Stimulated activated CD4-positive, alpha-beta T cell treated with anti-CD3 and anti-CD28 coated beads, Interleukin-1b, Interleukin-23, amount 100 ng/mL, for 4 hours (primary cell): ENCODE data around the gene MC4R.
"Not testable (repeated sequence)": the region's sequence is repeated elsewhere in the genome, so short reads cannot be mapped to it uniquely, and the experiment has no call there.

Experiments
- DNase-seq, 2 donors: peaks; one replicate each; pipeline ENCODE4 v3.0.0-alpha.2; 2020; ENCODE audit warnings: low read depth in 2 of 2

The MC4R gene

DNA sequence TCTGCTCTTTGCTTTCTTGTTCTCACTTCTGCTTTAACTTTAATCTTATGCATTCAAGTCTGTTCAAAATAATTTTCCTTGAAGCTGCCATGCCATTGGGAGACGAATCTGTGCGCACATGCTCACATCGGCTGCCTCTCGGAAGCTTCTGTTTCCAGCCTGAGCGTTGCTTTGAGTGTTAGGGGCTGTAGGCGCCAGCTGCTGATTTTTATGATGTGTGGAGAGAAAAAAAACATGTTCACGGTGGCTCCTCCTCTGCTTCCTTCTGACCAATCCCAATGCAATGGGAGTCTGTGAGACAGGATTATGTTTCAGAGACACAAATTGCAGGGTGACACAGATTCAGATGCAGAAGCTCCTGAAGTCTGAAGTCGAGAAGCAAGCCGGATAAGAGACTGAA, at the start of gene MC4R:
TSS of gene MC4R (minus strand) at position 180 of the 400 bp plus-strand sequence. CDS start 426 bp downstream, outside the sequence.
- no peak for DNase-seq

DNA sequence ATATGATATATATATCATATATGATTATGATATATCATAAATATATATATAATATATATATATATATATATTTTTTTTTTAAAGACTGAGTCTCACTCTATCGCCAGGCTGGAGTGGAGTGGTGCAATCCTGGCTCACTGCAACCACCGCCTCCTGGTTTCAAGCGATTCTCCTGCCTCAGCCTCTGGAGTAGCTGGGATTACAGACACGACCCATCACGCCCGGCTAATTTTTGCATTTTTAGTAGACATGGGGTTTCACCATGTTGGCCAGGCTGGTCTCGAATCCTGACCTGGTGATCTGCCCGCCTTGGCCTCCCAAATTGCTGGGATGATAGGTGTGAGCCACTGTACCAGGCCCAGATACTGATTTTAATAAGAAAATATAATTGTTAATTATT, 49.7 kb upstream of the MC4R start:
- DNase-seq = not testable (repeated sequence)

DNA sequence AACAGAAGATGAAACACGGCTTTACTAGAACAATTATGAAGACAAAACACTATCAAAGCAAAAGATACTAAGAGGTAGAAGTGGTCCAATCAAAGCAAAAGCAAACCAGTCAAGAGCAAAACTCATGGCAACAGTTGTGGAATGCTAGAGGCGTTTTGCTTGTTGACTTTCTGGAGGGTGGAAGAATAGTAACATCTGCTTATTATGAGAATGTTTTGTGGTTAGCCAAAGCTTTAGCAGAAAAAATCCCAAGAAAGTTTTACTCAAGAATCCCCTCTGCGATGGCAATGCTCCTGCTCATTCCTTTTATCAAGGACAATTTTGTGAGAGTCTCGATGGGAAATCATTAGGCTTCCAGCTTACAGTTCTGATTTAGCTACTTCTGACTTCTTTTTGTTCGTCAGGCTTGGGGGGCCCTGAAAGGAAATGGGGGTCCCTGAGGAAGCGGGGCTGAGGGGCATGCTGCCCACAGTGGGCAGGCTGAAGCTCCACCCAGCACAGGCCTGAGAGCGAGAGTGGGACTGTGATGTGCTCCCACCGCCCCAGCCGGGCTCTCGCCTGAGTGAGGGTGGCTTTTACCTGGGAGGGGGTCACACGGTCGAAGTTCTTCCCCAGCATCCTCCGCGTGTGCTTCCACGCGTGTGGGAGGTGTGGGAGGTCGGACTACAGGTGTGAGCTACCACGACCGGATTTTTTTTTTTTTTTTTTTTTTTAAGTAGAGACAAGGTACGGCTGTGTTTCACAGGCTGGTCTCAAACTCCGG, 49.0 kb upstream of the MC4R start:
- no peak for DNase-seq

DNA sequence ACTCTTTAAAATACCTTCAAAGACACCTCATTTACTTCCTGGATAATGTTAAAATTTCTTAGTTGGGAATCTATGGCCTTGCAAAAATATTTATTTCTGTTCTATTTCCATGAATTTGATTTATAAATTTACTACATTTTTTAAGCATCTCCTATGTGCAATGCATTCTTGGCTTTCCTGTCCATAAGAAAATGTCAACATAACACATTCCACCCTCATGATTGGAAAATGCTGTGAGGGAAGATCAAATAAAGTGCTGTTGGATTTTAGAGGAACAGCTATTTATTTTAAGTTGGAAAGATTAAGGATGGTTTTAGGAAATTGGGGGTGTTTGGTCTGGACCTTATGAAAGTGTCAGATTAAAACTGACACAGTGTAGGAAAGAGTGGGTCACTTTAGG, 45.4 kb upstream of the MC4R start:
- DNase-seq = no peak

DNA sequence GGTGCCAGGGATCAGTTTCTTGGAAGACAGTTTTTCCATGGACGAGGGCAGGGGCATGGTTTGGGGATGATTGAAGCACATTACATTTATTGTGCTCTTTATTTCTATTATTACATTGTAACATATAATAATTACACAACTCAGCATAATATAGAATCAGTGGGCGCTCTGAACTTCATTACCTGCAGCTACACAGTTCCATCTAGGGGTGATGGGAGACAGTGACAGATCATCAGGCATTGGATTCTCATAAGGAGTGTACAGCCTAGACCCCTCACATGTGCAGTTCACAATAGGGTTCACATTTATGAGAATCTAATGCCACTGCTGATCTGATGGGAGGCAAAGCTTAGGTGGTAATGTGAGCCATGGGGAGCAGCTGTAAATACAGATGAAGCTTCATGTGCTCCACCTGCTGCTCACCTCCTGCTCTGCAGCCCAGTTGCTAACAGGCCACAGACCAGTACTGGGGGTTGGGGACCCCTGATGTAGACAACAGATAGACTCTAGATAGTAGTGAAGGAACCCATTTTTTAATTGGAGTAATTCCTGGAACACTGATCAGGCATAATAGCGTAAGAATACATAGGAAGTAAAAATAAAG, 41.5 kb upstream of the MC4R start:
- DNase-seq = no peak

DNA sequence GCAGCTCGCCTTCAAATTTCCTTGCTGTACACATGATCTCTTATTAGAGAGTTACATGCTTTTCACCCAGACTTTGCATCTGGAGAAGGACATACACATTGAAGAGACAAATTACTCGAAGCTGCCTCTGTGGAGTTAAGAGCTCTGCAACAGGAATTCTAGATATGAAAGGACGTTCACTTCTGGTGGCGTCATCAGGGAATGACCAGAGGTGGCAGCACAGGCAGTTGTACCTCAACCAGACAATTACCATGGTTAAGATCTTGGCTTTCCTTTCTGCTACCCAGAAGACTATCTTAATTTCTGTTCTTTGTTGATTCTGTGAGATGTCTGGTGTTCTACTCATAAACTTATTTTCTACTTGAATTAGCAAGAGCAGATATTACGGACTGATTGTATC, 39.1 kb upstream of the MC4R start:
- DNase-seq = no peak

DNA sequence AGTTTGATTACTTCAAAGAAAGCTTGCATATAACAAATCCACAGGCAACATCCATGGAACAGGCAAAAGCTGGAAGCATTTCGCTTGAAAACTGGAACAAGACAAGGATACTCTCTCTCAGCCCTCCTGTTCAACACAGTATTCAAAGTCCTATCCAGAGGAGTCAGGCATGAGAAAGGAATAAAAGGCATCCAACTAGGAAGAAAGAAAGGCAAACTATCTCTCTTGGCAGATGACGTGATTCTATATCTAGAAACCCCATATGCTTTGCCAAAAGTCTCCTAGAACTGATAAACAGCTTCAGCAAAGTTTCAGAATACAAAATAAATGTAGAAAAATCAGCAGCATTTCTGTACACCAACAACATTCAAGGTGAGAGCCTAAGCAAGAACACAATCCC, 34.1 kb upstream of the MC4R start:
- DNase-seq = no peak

DNA sequence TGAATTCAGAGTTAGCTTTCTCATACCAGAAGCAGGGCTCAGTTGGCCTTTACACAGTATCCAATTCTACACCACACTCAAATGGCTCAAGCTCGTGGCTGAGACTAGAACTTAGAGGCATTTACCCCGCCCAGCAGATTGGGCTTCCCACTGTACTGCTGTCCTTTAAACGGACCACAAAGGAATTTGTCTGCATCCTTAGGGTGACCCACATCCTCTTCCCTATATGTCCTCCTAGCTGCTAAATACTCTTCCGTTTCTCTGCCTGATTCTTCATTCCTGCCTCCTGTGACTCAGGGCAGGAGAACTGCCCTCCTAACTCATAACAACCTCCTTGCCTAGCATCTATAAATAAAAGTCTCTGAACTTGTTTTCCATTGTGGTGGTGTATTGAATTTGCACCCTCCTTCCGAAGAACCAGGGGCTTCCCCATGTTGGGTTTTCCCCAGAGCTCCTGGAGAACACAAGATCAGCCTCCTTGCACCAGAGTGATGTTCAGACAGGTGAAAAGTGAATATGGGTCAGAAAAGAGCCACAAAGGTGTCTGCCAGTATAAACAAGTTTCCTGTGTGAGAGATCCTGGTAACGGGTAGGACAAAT, 32.0 kb upstream of the MC4R start:
- DNase-seq = no peak

DNA sequence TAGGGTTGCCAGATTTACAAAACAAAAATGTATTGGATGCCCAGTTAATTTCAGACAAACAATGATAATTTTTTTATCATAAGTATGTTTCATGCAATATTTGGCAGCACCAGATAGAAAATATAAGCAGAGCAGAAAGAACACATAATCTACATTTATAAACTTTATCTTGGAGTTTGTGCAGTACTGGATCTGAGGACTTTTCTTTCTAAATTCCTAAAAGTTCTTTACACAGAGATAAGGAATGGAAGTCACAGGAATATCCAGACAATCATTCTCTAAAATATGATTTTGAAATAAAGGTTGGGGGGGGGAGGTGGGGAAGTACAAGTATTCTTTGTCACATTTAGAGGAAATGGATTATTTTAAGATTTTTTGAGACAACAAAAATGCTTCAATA, 28.8 kb upstream of the MC4R start:
- DNase-seq = no peak

DNA sequence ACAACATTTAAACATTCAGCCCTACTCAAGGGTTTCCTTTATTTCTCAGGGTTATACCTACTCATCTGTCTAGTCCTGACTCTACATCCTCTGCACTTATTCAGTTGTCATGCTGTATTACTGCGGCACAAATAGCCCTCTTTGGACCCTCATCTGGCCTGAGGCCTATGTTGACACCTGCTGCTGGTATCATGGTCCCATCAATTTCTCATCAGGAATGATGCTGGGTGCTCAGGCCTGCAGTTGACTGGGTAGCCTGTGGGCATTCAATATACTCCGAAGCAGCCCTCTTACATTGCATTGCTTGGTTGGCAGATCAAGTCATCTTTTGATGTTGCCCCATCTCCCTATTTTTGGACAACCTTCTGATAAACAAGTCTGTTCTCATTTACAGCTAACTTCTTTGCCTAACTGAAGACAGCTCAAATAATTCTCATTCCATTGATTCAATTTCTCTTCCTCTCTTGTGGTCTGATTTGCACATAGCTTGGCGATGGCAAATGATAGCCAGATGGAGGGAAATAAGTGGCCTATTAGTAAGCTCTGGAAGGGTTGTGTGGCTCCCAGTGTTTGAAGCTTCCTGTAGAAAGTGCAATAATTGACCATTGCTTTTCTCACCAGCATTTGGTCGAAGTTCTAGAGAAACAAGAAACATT, 19.1 kb upstream of the MC4R start:
- DNase-seq = no peak

DNA sequence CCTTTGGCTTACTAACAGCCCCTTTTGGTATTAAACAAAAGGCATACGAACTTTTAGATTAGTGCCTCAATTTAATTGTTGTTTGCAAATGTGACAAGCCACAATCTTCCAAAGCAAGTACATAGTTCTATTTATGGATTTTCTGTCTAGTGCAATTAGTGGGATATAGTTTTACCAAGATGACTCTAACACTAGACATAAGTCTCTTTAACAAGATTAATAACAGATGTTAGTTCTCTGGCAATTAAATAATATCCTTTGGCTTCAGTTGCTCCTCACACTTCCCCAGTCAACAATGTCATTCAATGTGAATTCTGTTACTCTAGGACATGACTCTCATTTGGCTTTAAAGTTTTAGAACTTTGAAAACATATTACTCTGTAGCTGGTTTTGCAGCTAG, 16.7 kb upstream of the MC4R start:
- DNase-seq = no peak

DNA sequence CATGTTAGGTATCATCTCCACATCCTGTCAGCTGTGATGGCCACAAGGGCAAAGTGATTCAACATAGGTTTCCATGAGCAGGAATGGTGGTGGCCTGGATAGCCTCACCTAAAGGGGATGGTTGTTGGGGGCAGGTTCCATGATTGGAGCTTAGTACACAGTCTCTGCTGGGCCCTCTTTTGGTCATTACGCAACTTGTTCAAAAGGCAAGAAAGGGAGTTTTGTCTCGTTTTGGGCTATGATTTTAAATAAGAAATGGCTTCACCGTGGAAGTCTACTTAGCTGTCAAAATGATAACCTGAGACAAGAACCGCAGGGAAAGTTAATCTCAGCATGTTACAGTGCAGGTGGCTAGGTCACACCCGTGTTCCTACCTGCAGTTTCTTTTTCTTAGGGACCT, 13.1 kb upstream of the MC4R start:
- no peak for DNase-seq

DNA sequence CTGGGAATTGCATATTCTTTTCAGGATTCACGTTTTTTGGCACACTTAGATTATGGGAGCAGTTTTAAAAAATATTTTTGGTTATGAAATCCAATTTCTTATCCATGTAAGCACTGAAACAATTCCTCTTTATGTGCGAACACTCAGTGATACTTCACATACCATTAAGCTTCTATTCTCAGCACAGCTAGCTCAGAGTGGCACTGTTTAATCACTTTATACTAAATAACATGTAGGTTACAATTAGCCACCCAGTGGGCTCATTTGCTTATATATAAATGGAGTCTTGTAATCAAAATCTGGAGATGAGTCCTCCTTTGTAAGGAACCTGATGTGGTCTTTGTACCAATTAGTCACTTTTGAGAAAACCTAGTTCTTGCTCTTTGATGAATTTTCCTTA, 11.3 kb upstream of the MC4R start:
- no peak for DNase-seq

DNA sequence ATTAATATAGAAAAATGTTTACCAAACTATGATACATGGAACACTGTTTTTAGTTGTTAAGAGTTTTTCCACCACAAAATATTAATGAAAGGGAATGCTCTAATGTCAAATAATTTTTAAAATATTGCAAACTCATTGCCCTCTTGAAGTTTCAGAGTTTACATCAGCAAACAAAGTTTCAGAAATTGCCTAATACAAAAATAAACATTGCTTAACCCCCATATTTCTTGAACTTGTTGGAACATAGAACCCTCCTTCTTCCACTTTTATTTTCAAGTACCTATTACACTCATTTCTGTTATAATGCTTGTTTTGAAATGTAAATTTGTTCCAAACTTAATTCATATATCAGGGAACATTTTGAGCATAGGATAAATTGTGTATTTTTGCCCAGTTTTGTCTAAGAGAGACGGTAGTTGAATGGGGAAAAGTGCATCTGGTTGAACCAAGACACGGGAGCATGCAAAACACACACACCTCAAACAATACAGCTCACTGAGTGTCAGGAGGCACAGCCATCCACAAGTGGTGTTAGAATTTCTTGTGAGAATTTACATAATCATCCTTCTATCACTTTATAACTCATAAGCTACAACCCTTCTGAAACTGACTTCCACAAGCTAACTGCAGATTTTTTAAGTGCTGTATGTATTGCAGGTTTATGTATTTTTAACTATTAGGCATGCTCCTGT, 5.3 kb upstream of the MC4R start:
- DNase-seq = no peak

DNA sequence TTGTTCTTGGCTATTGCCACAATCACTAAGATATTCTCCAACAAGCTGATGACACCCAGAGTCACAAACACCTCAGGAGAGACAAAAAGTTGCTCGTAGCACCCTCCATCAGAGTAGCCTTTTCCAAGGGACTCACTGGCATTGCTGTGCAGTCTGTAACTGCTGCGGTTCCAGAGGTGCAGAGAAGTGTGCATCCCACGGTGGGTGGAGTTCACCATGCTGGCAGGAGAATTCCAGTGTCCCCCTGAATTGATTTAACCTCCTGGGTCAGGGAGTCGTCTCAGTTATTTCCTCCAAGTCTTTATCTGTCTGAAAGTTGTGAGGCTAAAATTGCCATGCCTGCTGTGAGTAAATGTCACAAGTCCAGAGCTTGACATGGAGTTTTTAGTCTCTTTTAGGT, 443 bp downstream of the MC4R start:
- no peak for DNase-seq

DNA sequence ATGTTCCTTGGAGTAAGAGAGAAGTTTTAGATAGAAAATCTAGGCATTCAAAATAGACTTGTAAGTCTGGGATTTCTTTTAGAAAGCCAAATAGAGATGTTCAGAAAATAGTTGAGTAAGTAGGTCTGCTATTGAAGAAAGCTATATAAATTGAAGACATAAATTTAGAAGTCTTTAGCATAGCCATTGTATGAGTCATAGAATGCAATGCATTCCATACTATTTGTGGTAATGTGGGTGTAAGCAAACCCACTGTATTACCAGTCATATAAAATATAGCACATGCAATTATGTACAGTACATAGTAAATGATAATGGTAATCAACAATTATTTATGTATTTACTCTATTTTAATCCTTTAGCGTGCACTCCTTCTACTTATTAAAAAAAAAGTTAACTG, 14.1 kb downstream of the MC4R start:
- no peak for DNase-seq

DNA sequence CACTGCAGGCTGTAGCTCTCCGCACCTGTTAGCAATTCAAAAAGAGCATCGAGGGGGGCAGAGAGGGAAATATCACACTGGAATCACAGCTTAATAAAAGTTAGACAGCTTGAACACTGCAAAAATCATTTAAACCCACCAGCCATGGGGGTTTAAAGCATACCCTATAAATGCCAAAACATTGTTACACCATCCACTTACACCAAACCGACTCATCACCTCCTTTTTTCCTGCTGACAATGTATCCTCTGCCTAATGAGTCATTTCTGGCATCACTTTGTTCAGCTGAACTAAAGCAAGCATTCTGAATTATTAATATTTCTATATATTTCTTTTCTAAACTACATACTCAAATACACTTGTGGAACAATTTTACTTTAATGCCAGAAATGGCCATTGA, 21.6 kb downstream of the MC4R start:
- DNase-seq = no peak

DNA sequence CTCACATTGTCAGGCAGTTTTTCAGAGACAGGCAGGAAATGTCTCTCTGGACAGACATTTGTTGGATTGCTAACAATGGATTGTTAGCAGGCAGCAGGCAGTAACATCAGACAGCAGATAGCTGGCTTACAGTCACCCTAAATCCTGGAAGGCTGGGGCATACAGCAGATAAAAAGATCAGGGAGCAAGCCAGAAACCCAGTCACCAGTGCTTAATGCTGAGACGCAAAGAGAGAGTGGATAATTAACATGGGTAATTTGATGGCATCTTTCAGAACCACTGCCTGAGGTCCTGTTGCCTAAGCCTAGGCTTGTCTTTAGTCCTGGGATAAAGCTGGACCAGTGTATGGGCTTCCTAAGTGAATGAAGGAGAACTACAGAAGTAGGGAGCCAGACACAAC, 22.4 kb downstream of the MC4R start:
- DNase-seq = no peak

DNA sequence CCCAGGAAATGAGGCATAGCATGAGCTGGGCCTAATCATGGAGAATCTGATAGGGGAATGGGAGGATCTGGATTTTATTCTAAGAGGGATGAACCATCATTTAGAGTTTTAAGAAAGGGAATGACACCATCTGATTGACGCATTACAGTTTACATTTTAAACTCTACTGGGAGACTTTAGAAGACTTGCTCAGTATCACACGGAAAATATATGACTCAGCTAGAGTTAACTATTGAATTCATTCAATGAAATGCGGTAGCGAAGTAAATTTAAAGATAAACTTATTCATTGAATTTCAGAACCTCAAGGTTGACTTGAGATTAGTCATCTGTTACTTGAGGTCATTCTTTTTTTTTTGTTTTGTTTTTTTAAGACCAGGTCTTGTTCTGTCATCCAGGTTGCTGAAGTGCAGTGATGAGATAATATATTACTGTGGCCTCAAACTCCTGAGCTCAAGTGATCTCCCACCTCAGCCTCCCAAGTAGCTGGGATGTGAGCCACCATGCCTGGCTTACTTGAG, 25.0 kb downstream of the MC4R start:
- no peak for DNase-seq

DNA sequence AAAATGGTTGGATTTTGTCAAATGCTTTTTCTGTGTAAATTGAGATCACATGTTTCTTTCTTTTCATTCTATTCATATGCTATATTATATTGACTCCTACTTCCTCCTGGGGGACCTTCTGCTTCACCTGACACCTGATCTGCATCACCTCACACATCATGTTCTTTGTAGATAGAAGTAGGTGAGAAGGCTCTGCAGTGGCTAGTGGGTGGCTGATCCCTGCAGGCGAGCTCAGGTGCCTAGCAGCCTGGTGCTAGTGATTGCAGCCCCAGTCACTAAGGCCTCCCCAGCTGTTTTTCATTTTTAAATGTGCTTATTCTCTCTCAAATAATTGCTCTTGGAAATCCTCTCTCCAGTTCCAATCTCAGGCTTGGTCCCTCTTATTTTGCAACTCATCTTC, 33.6 kb downstream of the MC4R start:
- no peak for DNase-seq

DNA sequence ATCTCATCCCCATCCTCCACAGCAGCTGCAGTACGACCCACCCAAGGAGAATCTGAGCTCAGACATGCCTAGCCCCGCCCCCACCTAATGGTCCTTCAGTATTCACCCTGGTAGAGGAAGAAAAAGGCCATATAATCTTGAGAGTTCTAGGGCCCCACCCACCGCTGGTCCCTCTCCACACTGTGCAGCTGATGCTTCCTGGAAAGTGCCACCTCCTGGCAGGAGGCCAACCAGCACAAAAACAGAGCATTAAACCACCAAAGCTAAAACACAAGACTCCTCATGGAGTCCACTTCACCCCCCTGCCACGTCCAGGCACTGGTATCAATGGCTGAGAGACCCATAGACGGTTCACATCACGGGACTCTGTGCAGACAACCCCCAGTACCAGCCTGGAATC, 40.7 kb downstream of the MC4R start:
- DNase-seq = no peak

DNA sequence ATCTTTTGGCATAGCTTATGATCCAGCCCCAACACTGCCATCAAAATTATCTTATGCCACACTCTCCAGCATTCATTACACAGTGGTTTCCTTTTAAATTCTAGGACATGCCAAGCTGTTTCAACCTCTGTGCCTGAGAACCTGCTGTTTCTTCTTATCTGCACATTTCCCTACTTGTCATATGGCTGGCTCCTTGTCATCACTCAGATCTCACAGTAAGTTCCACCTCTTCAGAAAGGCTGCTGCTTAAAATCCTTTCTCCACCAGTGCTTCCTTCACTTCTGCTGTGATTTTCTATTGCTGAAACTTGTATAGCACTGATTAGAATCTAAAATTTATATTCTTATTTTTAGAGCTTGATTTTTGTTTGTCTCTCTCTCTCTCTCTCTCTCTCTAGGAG, 43.4 kb downstream of the MC4R start:
- no peak for DNase-seq
